ENCODE results near the gene CELA3B. TPM values are rescaled to one million over a fixed set of nuclear protein-coding genes. Genes with fewer than 3 reads are reported as not detected.

Gene CELA3B
- polyA plus RNA-seq, 1 donor (not counting 4 experiments of a cell fraction or from before 2014, with no cell fraction given), result not detected

GRCh38 chr1:21961799-21962198 lies 15.0 kb upstream of the CELA3B start:
- no peaks in the 10 kb centered on the region for H3K79me2 ChIP-seq (ENCODE audit: control insufficient read depth, insufficient read depth, low read length)
- no peak for TF ChIP-seq CTCF (optimal IDR thresholded peaks at IDR 0.05 in 1 of 3, IDR thresholded peaks at IDR 0.05 in 1 of 3, conservative IDR thresholded peaks at IDR 0.05 in 1 of 3; ENCODE audit: extremely low read depth in 1 of 3, insufficient read depth in 2 of 3, low read length in 3 of 3)
- TF ChIP-seq EZH2 (IDR thresholded peaks at IDR 0.05; ENCODE audit: low read length), result no peak
- no peaks in the 10 kb centered on the region for H3K36me3 ChIP-seq (ENCODE audit: control insufficient read depth in 2 of 2, extremely low read depth in 1 of 2, insufficient read depth in 2 of 2, low read length in 2 of 2)
- dilution Hi-C loops (cut with MboI; ENCODE audit: extremely low pct_ligation_motif_present, low sequenced_read_pairs), result no loop called here
- no peaks in the 10 kb centered on the region for H4K20me1 ChIP-seq (ENCODE audit: control insufficient read depth, extremely low read depth, insufficient read depth, low read length)
- no peaks in the 10 kb centered on the region for H3K9me1 ChIP-seq (ENCODE audit: control insufficient read depth, extremely low read depth, insufficient read depth, low read length)
- H2AFZ ChIP-seq (ENCODE audit: control insufficient read depth, low read length), result no peak overlapping the region
- H3K27me3 ChIP-seq (ENCODE audit: control insufficient read depth, extremely low read depth, insufficient read depth, low read length), result no peaks in the 10 kb centered on the region
- peaks cover 14% of the 10 kb centered on the region for H3K4me1 ChIP-seq (ENCODE audit: control insufficient read depth, extremely low read depth, insufficient read depth, low read length)
- H3K9ac ChIP-seq (ENCODE audit: control insufficient read depth, extremely low read depth, insufficient read depth, low read length), result no peak overlapping the region
- DNase-seq (ENCODE audit: low read depth, low spot score) (no peak), FAIRE-seq (no peak)
- no peak overlapping the region for H3K4me3 ChIP-seq (ENCODE audit: control insufficient read depth in 2 of 3, extremely low read depth in 1 of 3, insufficient read depth in 2 of 3, low read depth in 1 of 3, low read length in 3 of 3)
- no peak overlapping the region for H3K4me2 ChIP-seq (ENCODE audit: control insufficient read depth, extremely low read depth, insufficient read depth, low read depth, low read length)
- H3K27ac ChIP-seq (ENCODE audit: control insufficient read depth, insufficient read depth, low read length), result no peak overlapping the region
- no peaks in the 10 kb centered on the region for H3K9me3 ChIP-seq (ENCODE audit: control insufficient read depth, low read depth, low read length)

GRCh38 chr1:21963477-21964217 lies 13.2 kb upstream of the CELA3B start:
- no peaks in the 10 kb centered on the region for H3K36me3 ChIP-seq (ENCODE audit: control insufficient read depth in 2 of 2, extremely low read depth in 1 of 2, insufficient read depth in 2 of 2, low read length in 2 of 2)
- FAIRE-seq (peak; percentile 52), DNase-seq (ENCODE audit: low read depth, low spot score) (peak; percentile 26)
- H3K4me1 ChIP-seq (ENCODE audit: control insufficient read depth, extremely low read depth, insufficient read depth, low read length), result peaks cover 3% of the 10 kb centered on the region
- H3K4me3 ChIP-seq (ENCODE audit: control insufficient read depth in 2 of 3, extremely low read depth in 1 of 3, insufficient read depth in 2 of 3, low read depth in 1 of 3, low read length in 3 of 3), result no peak overlapping the region
- no peak overlapping the region for H3K4me2 ChIP-seq (ENCODE audit: control insufficient read depth, extremely low read depth, insufficient read depth, low read depth, low read length)
- TF ChIP-seq CTCF (optimal IDR thresholded peaks at IDR 0.05 in 1 of 3, IDR thresholded peaks at IDR 0.05 in 1 of 3, conservative IDR thresholded peaks at IDR 0.05 in 1 of 3; ENCODE audit: extremely low read depth in 1 of 3, insufficient read depth in 2 of 3, low read length in 3 of 3) (peak; percentile 80 to 97 (median 96)), EZH2 (IDR thresholded peaks at IDR 0.05; ENCODE audit: low read length) (no peak)
- H3K9me1 ChIP-seq (ENCODE audit: control insufficient read depth, extremely low read depth, insufficient read depth, low read length), result no peaks in the 10 kb centered on the region
- no peak overlapping the region for H2AFZ ChIP-seq (ENCODE audit: control insufficient read depth, low read length)
- no peak overlapping the region for H3K27ac ChIP-seq (ENCODE audit: control insufficient read depth, insufficient read depth, low read length)
- H4K20me1 ChIP-seq (ENCODE audit: control insufficient read depth, extremely low read depth, insufficient read depth, low read length), result no peaks in the 10 kb centered on the region
- no peaks in the 10 kb centered on the region for H3K9me3 ChIP-seq (ENCODE audit: control insufficient read depth, low read depth, low read length)
- no peaks in the 10 kb centered on the region for H3K79me2 ChIP-seq (ENCODE audit: control insufficient read depth, insufficient read depth, low read length)
- no peak overlapping the region for H3K9ac ChIP-seq (ENCODE audit: control insufficient read depth, extremely low read depth, insufficient read depth, low read length)
- H3K27me3 ChIP-seq (ENCODE audit: control insufficient read depth, extremely low read depth, insufficient read depth, low read length), result no peaks in the 10 kb centered on the region
- dilution Hi-C loops (cut with MboI; ENCODE audit: extremely low pct_ligation_motif_present, low sequenced_read_pairs), result no loop called here
